ENCODE results near the gene DMD.
"Not testable (repeated sequence)": the region's sequence is repeated elsewhere in the genome, so short reads cannot be mapped to it uniquely, and the experiment has no call there.

The DMD gene

GRCh38 chrX:32592786-32593185 lies 618.6 kb downstream of the DMD start:
- DNase-seq, result no peak

DNA sequence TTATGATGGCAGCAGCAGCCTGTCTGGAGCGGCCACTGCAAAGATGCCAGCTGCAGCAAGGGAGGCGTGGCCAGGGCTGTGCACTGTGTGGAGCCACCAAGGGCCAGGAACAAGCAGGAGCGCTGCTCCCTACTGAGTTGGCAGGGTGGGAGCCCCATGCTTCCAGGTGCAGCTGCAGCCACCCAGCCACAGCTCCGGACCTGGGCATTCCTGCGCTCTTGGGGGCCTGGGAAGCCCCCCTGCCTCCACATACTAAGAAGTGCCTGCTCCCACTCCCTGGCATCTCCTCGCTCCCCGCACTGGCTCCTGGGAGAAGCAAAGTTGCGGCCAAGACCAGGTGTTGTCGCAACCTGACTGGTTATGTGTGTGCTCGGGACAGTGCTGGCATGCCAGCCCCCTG lies 619.8 kb downstream of the DMD start:
- DNase-seq, result no peak

GRCh38 chrX:32582729-32583128 lies 628.6 kb downstream of the DMD start:
- DNase-seq, result no peak

DNA sequence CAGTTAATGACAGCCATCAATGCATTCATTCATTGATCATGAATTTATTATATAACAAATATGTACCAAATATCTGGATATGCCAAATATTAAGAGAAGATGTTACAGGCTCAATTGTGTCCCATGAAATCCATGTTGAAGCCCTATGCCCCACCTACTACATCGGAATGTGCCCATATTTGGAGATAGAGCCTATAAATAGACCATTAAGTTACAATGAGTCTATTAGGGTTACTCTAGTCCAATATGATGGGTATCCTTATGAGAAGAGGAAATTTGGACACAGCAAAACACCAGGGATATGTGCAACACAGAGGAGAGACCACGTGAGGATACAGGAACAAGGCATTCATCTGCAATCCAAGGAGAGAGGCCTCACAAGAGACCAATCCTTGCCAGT lies 634.5 kb downstream of the DMD start:
- no peak for DNase-seq

DNA sequence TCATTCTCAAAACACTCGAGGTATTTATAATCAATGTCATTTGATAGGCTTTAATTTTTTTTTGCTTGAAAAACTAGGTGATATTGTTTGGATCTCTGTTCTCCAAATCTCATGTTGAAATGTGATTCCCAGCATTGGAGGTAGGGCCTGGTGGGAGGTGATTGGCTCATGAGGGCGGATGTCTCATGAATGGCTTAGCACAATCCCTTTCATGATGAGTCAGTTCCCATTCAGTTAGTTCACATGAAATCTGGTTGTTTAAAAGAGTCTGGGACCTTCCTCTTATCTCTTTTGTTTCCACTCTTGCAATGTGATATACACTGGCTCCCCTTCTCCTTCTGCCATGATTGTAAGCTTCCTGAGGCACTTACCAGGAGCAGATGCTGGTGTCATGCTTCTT lies 638.7 kb downstream of the DMD start:
- DNase-seq, result no peak

GRCh38 chrX:32571579-32571978 lies 639.8 kb downstream of the DMD start:
- DNase-seq, result no peak

GRCh38 chrX:32562261-32562660 lies 649.1 kb downstream of the DMD start:
- DNase-seq, result no peak

DNA sequence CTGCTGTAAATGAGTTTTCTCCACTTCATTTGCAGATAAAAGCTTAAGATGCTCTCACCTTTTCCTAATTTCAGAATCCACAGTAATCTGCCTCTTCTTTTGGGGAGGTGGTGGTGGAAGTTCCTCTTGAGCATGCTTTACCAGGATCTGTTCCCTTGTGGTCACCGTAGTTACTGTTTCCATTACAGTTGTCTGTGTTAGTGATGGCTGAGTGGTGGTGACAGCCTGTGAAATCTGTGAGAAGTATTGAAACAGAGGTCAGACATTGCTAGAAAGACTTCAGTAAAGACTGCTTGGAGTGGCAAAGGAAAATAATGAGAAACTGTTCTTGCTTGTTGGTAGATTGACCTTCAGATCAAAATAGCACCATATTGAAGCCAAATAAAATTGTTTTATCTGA lies 666.2 kb downstream of the DMD start:
- DNase-seq, result no peak

DNA sequence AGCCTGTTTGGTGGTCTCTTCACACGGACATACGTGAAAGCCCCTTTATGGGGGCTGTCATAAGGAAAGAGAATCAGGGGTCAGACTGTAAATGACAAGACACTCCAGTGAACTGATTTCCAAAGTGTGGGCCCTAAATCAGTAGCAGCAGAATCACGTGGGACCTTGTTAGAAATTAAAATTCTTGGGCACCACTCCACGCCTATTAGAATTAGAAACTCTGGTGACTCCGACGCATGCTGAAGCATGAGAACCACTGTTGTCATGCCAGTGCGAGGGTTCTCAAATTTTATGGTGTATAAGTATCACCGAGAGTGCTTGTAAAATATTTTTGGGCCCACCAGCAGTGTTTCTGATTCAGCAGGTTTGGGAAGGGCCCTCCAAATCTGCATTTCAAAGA lies 672.8 kb downstream of the DMD start:
- DNase-seq, result no peak

DNA sequence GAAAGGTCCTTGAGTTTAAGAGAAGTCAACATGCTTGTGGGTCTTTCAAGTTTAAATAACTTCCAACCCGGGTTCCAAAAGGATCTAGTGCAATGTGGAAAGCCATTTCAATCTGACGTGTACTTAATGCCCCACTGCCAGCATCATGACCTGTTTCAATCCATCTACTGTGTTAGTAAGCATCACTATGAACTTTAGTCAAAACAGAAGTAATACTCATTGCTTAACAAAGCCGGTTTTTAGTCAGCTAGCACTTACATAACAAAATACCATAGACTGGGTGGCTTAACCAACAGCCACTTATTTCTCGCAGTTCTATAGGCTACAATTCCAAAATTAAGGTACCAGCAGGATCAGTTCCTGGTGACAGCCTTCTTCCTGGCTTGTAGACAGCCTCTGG lies 677.5 kb downstream of the DMD start:
- DNase-seq, result peak; percentile 61

- no peak for DNase-seq
Observed at GRCh38 chrX:32532262-32532661, 679.1 kb downstream of the DMD start.

DNA sequence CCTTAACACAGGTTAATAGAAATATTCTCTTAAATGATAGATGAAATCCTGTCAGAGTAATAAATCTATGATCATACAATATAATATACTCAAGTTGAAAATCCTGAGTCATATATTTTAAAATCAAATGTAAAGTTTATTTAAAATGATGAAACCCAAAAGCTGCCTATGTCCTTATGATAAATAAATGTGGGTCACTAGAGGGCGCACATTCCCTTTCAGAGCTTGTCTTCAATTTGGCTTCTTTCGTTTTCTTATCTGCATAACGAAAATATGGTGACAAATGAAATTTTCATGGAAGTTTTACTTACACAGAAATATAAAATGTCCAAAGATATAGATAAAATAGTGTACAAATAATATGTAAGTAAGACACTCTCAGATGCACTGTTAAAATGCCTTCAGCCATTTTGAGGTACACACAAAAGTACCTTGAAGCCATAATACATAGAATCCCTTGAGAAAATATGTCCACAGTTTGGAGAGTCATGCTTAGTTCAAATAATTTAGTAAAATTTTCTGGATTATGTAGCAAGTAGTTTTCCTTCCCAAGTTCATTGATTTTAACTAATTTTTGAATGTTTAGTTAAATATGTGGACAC lies 680.4 kb downstream of the DMD start:
- DNase-seq, result peak; percentile 57

- DNase-seq, result not testable (repeated sequence)
Observed at GRCh38 chrX:32528451-32528850, 682.9 kb downstream of the DMD start.

- no peak for DNase-seq
Observed at GRCh38 chrX:32525234-32525633, 686.1 kb downstream of the DMD start.

GRCh38 chrX:32524385-32524784 lies 687.0 kb downstream of the DMD start:
- no peak for DNase-seq

- DNase-seq, result no peak
Observed at GRCh38 chrX:32520789-32521188, 690.6 kb downstream of the DMD start.

- DNase-seq, result peak; percentile 10
Observed at GRCh38 chrX:32514986-32515385, 696.4 kb downstream of the DMD start.

GRCh38 chrX:32501606-32502005 lies 709.7 kb downstream of the DMD start:
- no peak for DNase-seq

DNA sequence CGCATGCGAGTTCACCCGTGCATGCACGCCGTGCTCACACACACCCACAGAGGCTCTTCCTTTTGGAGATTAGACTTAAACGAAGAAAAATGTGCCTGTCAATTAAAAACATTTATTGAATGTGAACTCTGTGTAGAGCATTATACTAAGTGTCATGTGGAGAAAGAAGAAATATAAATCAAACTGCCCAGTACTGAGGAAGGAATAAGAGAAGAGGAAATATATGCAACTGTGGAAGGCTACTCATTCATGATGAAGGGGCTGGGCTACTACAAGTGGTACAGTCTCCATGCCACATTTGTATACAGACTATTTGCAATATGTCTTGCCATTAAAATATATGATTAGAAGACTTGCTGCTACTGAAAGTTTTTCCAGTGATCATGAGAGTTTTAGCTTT lies 714.7 kb downstream of the DMD start:
- DNase-seq, result no peak

- DNase-seq, result no peak
Observed at GRCh38 chrX:32495855-32496254, 715.5 kb downstream of the DMD start.

- no peak for DNase-seq
Observed at GRCh38 chrX:32489125-32489524, 722.2 kb downstream of the DMD start.

GRCh38 chrX:32483534-32484136 lies 727.7 kb downstream of the DMD start:
- DNase-seq, result no peak

DNA sequence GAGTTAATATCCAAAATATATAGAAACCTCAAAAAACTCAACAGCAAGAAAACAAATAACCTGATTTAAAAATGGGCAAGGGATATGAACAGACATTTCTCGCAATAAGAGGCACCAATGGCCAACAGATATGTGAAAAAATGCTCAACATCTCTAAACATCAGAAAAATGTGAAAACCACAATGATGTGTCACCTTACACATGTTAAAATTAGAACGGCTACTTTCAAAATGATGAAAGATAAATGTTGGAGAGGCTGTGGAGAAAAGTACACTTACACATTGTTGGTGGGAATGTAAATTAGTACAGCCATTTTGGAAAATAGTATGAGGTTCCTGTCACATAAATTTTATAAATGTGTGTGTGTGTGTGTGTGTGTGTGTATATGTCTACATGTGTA lies 731.3 kb downstream of the DMD start:
- DNase-seq, result peak; percentile 1

DNA sequence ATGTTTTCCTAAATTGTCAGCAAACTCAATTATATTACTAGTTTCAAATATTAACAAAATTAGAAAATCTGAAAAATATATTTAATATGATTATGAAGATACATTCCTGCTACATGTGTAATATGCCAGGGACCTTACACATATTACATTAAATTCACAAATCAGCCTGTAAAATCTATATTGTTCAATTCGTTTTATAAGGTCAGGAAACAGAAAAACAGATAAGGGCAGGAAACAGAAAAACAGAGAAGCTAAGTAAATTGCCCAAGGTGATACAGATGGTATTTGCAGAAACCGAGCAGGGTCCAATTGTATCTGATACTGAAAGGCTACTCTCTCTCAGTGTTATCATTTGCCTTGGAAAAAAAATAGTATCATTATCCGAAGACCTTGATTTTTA lies 739.0 kb downstream of the DMD start:
- no peak for DNase-seq

DNA sequence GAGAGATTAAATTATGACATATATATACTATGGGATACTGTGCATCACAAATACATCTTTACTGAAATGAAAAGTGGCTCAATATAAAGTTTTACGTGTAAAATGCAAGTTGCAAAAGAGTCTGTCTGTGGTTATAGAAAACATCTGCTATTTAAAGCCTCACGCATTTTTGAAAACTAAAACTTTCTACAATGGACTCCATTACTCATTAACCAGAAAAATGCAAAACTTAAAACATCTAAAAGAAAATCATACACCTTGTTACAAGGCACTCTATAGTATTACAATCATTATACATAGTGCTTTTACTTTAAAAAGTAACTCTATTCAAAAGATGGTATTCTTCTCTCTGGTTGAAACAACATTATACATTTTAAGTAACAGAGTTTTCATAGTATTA lies 755.6 kb downstream of the DMD start:
- DNase-seq, result no peak
